ENCODE results near the gene IL16. TPM values are rescaled to one million over a fixed set of nuclear protein-coding genes. Genes with fewer than 3 reads are reported as not detected.

Gene IL16
- 10 to 100 TPM; 28.1 to 40.8 (median 37.1) TPM for total RNA-seq

GRCh38 chr15:81196576-81197254 lies at the start of gene IL16:
Gene IL16 (plus strand): TSS chr15:81196879. CDS start chr15:81225400, 28,521 bp downstream.
- no peak for TF ChIP-seq CTCF (IDR thresholded peaks at IDR 0.05; ENCODE audit: low read depth)

GRCh38 chr15:81151389-81151788 lies 45.3 kb upstream of the IL16 start:
- TF ChIP-seq CTCF (IDR thresholded peaks at IDR 0.05; ENCODE audit: low read depth), result no peak

GRCh38 chr15:81152339-81152738 lies 44.3 kb upstream of the IL16 start:
- no peak for TF ChIP-seq CTCF (IDR thresholded peaks at IDR 0.05; ENCODE audit: low read depth)

- no peak for TF ChIP-seq CTCF (IDR thresholded peaks at IDR 0.05; ENCODE audit: low read depth)
These were observed 43.9 kb upstream of the IL16 start for GRCh38 chr15:81152799-81153198.

GRCh38 chr15:81155375-81156218 lies 41.1 kb upstream of the IL16 start:
- no peak for TF ChIP-seq CTCF (IDR thresholded peaks at IDR 0.05; ENCODE audit: low read depth)

- TF ChIP-seq CTCF (IDR thresholded peaks at IDR 0.05; ENCODE audit: low read depth), result no peak
These were observed 40.4 kb upstream of the IL16 start for GRCh38 chr15:81156324-81156723.

GRCh38 chr15:81157195-81157938 lies 39.3 kb upstream of the IL16 start:
- no peak for TF ChIP-seq CTCF (IDR thresholded peaks at IDR 0.05; ENCODE audit: low read depth)
